Measurements from ENCODE around the gene UGT1A6. TPM values are rescaled to one million over a fixed set of nuclear protein-coding genes. Genes with fewer than 3 reads are reported as not detected.
"Not testable (repeated sequence)": the region's sequence is repeated elsewhere in the genome, so short reads cannot be mapped to it uniquely, and the experiment has no call there.

The UGT1A6 gene
- total RNA-seq, 2 experiments from 2014 or later, result not detected

GRCh38 chr2:233689031-233689430 is 3.7 kb upstream of the UGT1A6 start:
- Mint-ChIP-seq H3K4me3 (no peak overlapping the region), H3K27me3 (ENCODE audit: low read depth) (peaks cover 21% of the 10 kb centered on the region), H3K27ac (no peak overlapping the region), H3K4me1 (ENCODE audit: low read depth) (no peaks in the 10 kb centered on the region), H3K9me3 (ENCODE audit: insufficient read depth) (no peaks in the 10 kb centered on the region), H3K36me3 (ENCODE audit: low read depth) (no peaks in the 10 kb centered on the region)
- POLR2A ChIA-PET, result no interaction called here
- CTCF ChIA-PET, result no interaction called here
- no peak for ATAC-seq
- no peak for DNase-seq

GRCh38 chr2:233689501-233689900 is 3.2 kb upstream of the UGT1A6 start:
- no peak overlapping the region for H3K4me3 Mint-ChIP-seq
- POLR2A ChIA-PET, result no interaction called here
- DNase-seq, result no peak
- CTCF ChIA-PET, result no interaction called here
- no peaks in the 10 kb centered on the region for H3K4me1 Mint-ChIP-seq (ENCODE audit: low read depth)
- H3K27ac Mint-ChIP-seq, result no peak overlapping the region
- peaks cover 21% of the 10 kb centered on the region for H3K27me3 Mint-ChIP-seq (ENCODE audit: low read depth)
- H3K9me3 Mint-ChIP-seq (ENCODE audit: insufficient read depth), result no peaks in the 10 kb centered on the region
- no peaks in the 10 kb centered on the region for H3K36me3 Mint-ChIP-seq (ENCODE audit: low read depth)
- no peak for ATAC-seq

GRCh38 chr2:233690444-233690843 is 2.2 kb upstream of the UGT1A6 start:
- CTCF ChIA-PET, result no interaction called here
- ATAC-seq (no peak), DNase-seq (no peak)
- Mint-ChIP-seq H3K36me3 (ENCODE audit: low read depth) (no peaks in the 10 kb centered on the region), H3K4me1 (ENCODE audit: low read depth) (no peaks in the 10 kb centered on the region), H3K27ac (no peak overlapping the region), H3K4me3 (no peak overlapping the region), H3K9me3 (ENCODE audit: insufficient read depth) (no peaks in the 10 kb centered on the region), H3K27me3 (ENCODE audit: low read depth) (peaks cover 20% of the 10 kb centered on the region)
- POLR2A ChIA-PET, result no interaction called here

- ChIA-PET POLR2A (no interaction called here), CTCF (no interaction called here)
- ATAC-seq, result no peak
Measured at GRCh38 chr2:233691443-233692433, 952 bp upstream of the UGT1A6 start.

GRCh38 chr2:233693963-233694362 is 1.3 kb downstream of the UGT1A6 start:
- no peak overlapping the region for H3K4me3 Mint-ChIP-seq

More at GRCh38 chr2:233691443-233692433, 952 bp upstream of the UGT1A6 start:
- H3K9me3 Mint-ChIP-seq (ENCODE audit: insufficient read depth), result no peaks in the 10 kb centered on the region
- peaks cover 20% of the 10 kb centered on the region for H3K27me3 Mint-ChIP-seq (ENCODE audit: low read depth)
- DNase-seq, result no peak
- H3K4me3 Mint-ChIP-seq, result no peak overlapping the region
- H3K27ac Mint-ChIP-seq, result no peak overlapping the region
- no peaks in the 10 kb centered on the region for H3K36me3 Mint-ChIP-seq (ENCODE audit: low read depth)
- no peaks in the 10 kb centered on the region for H3K4me1 Mint-ChIP-seq (ENCODE audit: low read depth)

GRCh38 chr2:233698740-233699139 is 6.0 kb downstream of the UGT1A6 start:
- Mint-ChIP-seq H3K27me3 (ENCODE audit: low read depth) (peaks cover 33% of the 10 kb centered on the region), H3K27ac (no peak overlapping the region), H3K4me3 (no peak overlapping the region), H3K9me3 (ENCODE audit: insufficient read depth) (no peaks in the 10 kb centered on the region), H3K4me1 (ENCODE audit: low read depth) (no peaks in the 10 kb centered on the region), H3K36me3 (ENCODE audit: low read depth) (no peaks in the 10 kb centered on the region)
- CTCF ChIA-PET, result no interaction called here
- ATAC-seq (no peak), DNase-seq (no peak)
- POLR2A ChIA-PET, result no interaction called here

More at GRCh38 chr2:233693963-233694362, 1.3 kb downstream of the UGT1A6 start:
- ATAC-seq (no peak), DNase-seq (no peak)
- Mint-ChIP-seq H3K9me3 (ENCODE audit: insufficient read depth) (no peaks in the 10 kb centered on the region), H3K27me3 (ENCODE audit: low read depth) (peaks cover 29% of the 10 kb centered on the region), H3K27ac (no peak overlapping the region), H3K36me3 (ENCODE audit: low read depth) (no peaks in the 10 kb centered on the region), H3K4me1 (ENCODE audit: low read depth) (no peaks in the 10 kb centered on the region)
- ChIA-PET CTCF (no interaction called here), POLR2A (no interaction called here)

GRCh38 chr2:233699424-233700027 is 6.8 kb downstream of the UGT1A6 start:
- Mint-ChIP-seq H3K4me3 (no peak overlapping the region), H3K9me3 (ENCODE audit: insufficient read depth) (no peaks in the 10 kb centered on the region), H3K27me3 (ENCODE audit: low read depth) (peaks cover 34% of the 10 kb centered on the region), H3K36me3 (ENCODE audit: low read depth) (no peaks in the 10 kb centered on the region), H3K27ac (no peak overlapping the region), H3K4me1 (ENCODE audit: low read depth) (no peaks in the 10 kb centered on the region)
- ChIA-PET POLR2A (no interaction called here), CTCF (no interaction called here)
- ATAC-seq, result no peak
- no peak for DNase-seq

GRCh38 chr2:233700028-233700635 is 7.4 kb downstream of the UGT1A6 start:
- Mint-ChIP-seq H3K4me3 (no peak overlapping the region), H3K27me3 (ENCODE audit: low read depth) (peaks cover 34% of the 10 kb centered on the region), H3K36me3 (ENCODE audit: low read depth) (no peaks in the 10 kb centered on the region), H3K27ac (no peak overlapping the region), H3K9me3 (ENCODE audit: insufficient read depth) (no peaks in the 10 kb centered on the region), H3K4me1 (ENCODE audit: low read depth) (no peaks in the 10 kb centered on the region)
- DNase-seq (no peak), ATAC-seq (no peak)
- ChIA-PET CTCF (no interaction called here), POLR2A (no interaction called here)

GRCh38 chr2:233700842-233701241 is 8.2 kb downstream of the UGT1A6 start:
- H3K4me3 Mint-ChIP-seq; H3K9me3 Mint-ChIP-seq (ENCODE audit: insufficient read depth); DNase-seq; H3K4me1 Mint-ChIP-seq (ENCODE audit: low read depth); H3K27ac Mint-ChIP-seq; CTCF ChIA-PET; ATAC-seq; POLR2A ChIA-PET; H3K36me3 Mint-ChIP-seq (ENCODE audit: low read depth): not testable (repeated sequence)
- peaks cover 30% of the 10 kb centered on the region for H3K27me3 Mint-ChIP-seq (ENCODE audit: low read depth)

- H3K36me3 Mint-ChIP-seq (ENCODE audit: low read depth), result no peaks in the 10 kb centered on the region
- H3K9me3 Mint-ChIP-seq (ENCODE audit: insufficient read depth), result no peaks in the 10 kb centered on the region
- H3K4me3 Mint-ChIP-seq, result no peak overlapping the region
- ATAC-seq (no peak), DNase-seq (no peak)
- H3K4me1 Mint-ChIP-seq (ENCODE audit: low read depth), result no peaks in the 10 kb centered on the region
- peaks cover 26% of the 10 kb centered on the region for H3K27me3 Mint-ChIP-seq (ENCODE audit: low read depth)
- ChIA-PET CTCF (no interaction called here), POLR2A (no interaction called here)
- no peak overlapping the region for H3K27ac Mint-ChIP-seq
Measured at GRCh38 chr2:233702238-233702637, 9.5 kb downstream of the UGT1A6 start.

- ChIA-PET POLR2A (no interaction called here), CTCF (no interaction called here)
- H3K9me3 Mint-ChIP-seq (ENCODE audit: insufficient read depth), result no peaks in the 10 kb centered on the region
- H3K27ac Mint-ChIP-seq, result no peak overlapping the region
- H3K36me3 Mint-ChIP-seq (ENCODE audit: low read depth), result no peaks in the 10 kb centered on the region
- no peak for ATAC-seq
- H3K4me1 Mint-ChIP-seq (ENCODE audit: low read depth), result no peaks in the 10 kb centered on the region
- peaks cover 22% of the 10 kb centered on the region for H3K27me3 Mint-ChIP-seq (ENCODE audit: low read depth)
- DNase-seq, result no peak
- H3K4me3 Mint-ChIP-seq, result no peak overlapping the region
Measured at GRCh38 chr2:233705911-233706506, 13.3 kb downstream of the UGT1A6 start.

GRCh38 chr2:233706720-233707119 is 14.0 kb downstream of the UGT1A6 start:
- H3K27me3 Mint-ChIP-seq (ENCODE audit: low read depth), result peaks cover 21% of the 10 kb centered on the region
- ChIA-PET CTCF (no interaction called here), POLR2A (no interaction called here)
- DNase-seq, result no peak
- no peak overlapping the region for H3K4me3 Mint-ChIP-seq
- H3K27ac Mint-ChIP-seq, result no peak overlapping the region
- no peaks in the 10 kb centered on the region for H3K36me3 Mint-ChIP-seq (ENCODE audit: low read depth)
- peaks cover 2% of the 10 kb centered on the region for H3K4me1 Mint-ChIP-seq (ENCODE audit: low read depth)
- H3K9me3 Mint-ChIP-seq (ENCODE audit: insufficient read depth), result no peaks in the 10 kb centered on the region
- ATAC-seq, result no peak

Measured in activated CD8-positive, alpha-beta T cell treated with anti-CD3 and anti-CD28 coated beads, Interleukin-2, amount 10 ng/mL, durations not matched to agents 7 days and 5 days (primary cell).